ENCODE data around the gene HS6ST2. TPM values are rescaled to one million over a fixed set of nuclear protein-coding genes. Genes with fewer than 3 reads are reported as not detected.

Gene HS6ST2
- total and polyA plus RNA-seq, 2 donors = 1.3 to 1.8 TPM

DNA sequence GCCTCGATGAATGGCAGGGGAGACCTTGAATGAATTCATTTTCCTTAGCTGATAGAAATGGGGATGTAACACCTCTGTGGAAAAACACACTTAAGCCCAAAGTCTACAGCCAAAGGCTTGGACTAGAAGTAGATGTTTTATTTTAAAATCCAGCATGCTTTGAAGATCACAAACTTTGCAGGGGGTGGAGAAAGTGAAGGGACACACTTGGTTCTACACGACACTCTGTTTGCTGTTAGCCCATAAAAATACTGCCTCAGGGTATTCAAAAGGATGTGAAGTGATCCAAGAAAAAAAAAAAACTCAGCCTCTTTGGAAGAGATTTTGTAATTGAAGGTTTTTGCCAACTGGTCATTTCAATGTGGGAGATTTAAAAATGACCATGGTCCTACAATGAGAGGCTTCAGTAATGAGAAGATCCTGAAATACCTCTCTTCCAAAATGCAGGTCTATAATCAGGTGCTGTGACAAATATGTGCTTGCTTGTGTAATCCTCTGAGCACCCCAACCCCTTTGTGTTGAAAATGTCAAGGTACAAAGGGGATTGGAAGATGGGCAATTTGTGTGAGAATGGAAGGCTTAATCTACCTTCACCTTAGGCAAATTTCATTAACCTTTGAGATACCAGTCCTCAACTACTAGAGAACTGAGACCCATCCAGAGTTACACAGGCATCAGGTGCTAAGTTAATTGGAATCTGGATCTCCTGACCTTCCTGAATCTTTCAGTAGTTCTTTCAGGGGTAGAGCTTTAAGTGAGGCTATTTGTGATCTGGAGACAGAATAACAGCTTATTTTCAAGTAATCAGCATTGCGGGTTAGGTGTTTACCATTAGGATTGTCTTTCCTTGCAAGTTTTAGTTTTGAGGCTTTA is 82.5 kb downstream of the HS6ST2 start:
- H3K27ac ChIP-seq (ENCODE audit: low read depth in 1 of 2, low read length in 1 of 2) = no peak overlapping the region
- H3K4me3 ChIP-seq (ENCODE audit: low read length in 2 of 2) = no peak overlapping the region
- no peaks in the 10 kb centered on the region for H3K4me1 ChIP-seq (ENCODE audit: control insufficient read depth in 2 of 2, insufficient read depth in 2 of 2, low read length in 2 of 2)
- H3K9me3 ChIP-seq (ENCODE audit: control insufficient read depth in 2 of 2, insufficient read depth in 1 of 2, low read length in 1 of 2) = no peaks in the 10 kb centered on the region
- H3K36me3 ChIP-seq (ENCODE audit: control insufficient read depth in 2 of 2, insufficient read depth in 2 of 2, low read length in 1 of 2) = no peaks in the 10 kb centered on the region
- H3K27me3 ChIP-seq (ENCODE audit: control insufficient read depth in 2 of 2, insufficient read depth in 1 of 2, low read length in 1 of 2) = no peaks in the 10 kb centered on the region
- DNase-seq (ENCODE audit: low read depth in 6 of 9, low spot score in 9 of 9) = no peak
- WGBS = 84% methylated on average over 3 of the region's 3 CpGs

DNA sequence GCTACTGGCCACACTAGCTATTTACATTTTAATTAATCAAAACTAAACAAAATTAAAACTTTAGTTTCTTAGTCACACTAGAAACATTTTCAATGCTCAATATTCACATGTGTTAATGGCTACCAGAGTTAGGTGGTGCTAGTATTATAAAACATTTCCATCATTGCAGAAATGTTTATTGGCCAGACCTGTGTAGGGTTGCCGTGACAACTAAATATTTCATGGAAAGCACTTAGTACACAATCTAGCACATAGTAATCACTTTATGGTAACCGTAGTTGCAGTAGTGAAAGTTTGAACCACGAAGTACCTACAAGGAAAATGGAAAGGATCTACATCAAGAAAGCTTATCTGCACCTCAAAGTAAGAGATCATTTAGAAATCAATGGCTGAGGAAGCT is 95.9 kb downstream of the HS6ST2 start:
- no peak for DNase-seq (ENCODE audit: low read depth in 6 of 9, low spot score in 9 of 9)
- Histone ChIP-seq H3K4me1 (ENCODE audit: control insufficient read depth in 2 of 2, insufficient read depth in 2 of 2, low read length in 2 of 2) (no peaks in the 10 kb centered on the region), H3K27me3 (ENCODE audit: control insufficient read depth in 2 of 2, insufficient read depth in 1 of 2, low read length in 1 of 2) (no peaks in the 10 kb centered on the region), H3K9me3 (ENCODE audit: control insufficient read depth in 2 of 2, insufficient read depth in 1 of 2, low read length in 1 of 2) (no peaks in the 10 kb centered on the region), H3K27ac (ENCODE audit: low read depth in 1 of 2, low read length in 1 of 2) (no peak overlapping the region), H3K4me3 (ENCODE audit: low read length in 2 of 2) (no peak overlapping the region), H3K36me3 (ENCODE audit: control insufficient read depth in 2 of 2, insufficient read depth in 2 of 2, low read length in 1 of 2) (no peaks in the 10 kb centered on the region)
- WGBS = 88% methylated on average over 3 of the region's 3 CpGs

DNA sequence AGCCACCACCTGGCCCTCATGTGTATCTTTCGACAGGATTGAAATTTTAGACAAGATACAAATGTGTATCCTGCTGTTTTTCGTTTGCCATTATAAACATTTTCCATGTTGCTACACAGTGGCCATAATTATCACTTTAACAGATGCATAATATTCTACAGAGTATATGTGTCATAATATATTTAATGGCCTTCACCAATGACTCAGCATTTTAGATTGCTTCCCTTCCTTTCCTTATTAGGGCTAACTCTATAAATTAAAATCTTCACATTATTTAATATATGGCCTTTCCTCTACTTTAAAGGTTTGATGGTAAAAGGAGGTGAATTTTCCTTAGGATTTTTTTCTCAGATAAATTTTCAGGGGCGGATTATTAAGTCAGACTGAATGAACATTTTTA is 97.4 kb downstream of the HS6ST2 start:
- WGBS = 94% methylated on average over 3 of the region's 3 CpGs
- no peaks in the 10 kb centered on the region for H3K9me3 ChIP-seq (ENCODE audit: control insufficient read depth in 2 of 2, insufficient read depth in 1 of 2, low read length in 1 of 2)
- H3K27ac ChIP-seq (ENCODE audit: low read depth in 1 of 2, low read length in 1 of 2) = no peak overlapping the region
- H3K27me3 ChIP-seq (ENCODE audit: control insufficient read depth in 2 of 2, insufficient read depth in 1 of 2, low read length in 1 of 2) = no peaks in the 10 kb centered on the region
- no peaks in the 10 kb centered on the region for H3K4me1 ChIP-seq (ENCODE audit: control insufficient read depth in 2 of 2, insufficient read depth in 2 of 2, low read length in 2 of 2)
- H3K4me3 ChIP-seq (ENCODE audit: low read length in 2 of 2) = no peak overlapping the region
- H3K36me3 ChIP-seq (ENCODE audit: control insufficient read depth in 2 of 2, insufficient read depth in 2 of 2, low read length in 1 of 2) = no peaks in the 10 kb centered on the region
- no peak for DNase-seq (ENCODE audit: low read depth in 6 of 9, low spot score in 9 of 9)

DNA sequence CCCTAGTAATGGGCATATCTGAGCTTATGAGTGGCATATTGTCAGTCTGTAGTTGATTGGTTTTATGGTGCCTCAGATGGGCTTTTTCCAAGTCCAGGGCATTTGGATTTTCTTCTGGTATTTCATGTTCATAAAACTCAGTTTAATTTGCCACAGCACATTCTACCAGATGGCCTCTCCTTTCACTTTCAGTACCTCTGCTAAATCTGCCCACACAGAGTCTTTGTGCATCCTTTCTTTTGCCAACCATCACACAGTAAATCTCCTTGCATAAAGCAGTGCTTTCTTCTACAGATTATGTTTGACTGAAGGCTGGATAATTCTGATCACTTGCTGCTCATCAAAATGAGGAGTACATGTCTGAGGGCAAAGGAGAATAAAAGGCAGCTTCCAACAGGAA is 98.2 kb downstream of the HS6ST2 start:
- DNase-seq (ENCODE audit: low read depth in 6 of 9, low spot score in 9 of 9) = no peak
- Histone ChIP-seq H3K4me1 (ENCODE audit: control insufficient read depth in 2 of 2, insufficient read depth in 2 of 2, low read length in 2 of 2) (no peaks in the 10 kb centered on the region), H3K4me3 (ENCODE audit: low read length in 2 of 2) (no peak overlapping the region), H3K36me3 (ENCODE audit: control insufficient read depth in 2 of 2, insufficient read depth in 2 of 2, low read length in 1 of 2) (no peaks in the 10 kb centered on the region), H3K27me3 (ENCODE audit: control insufficient read depth in 2 of 2, insufficient read depth in 1 of 2, low read length in 1 of 2) (no peaks in the 10 kb centered on the region), H3K9me3 (ENCODE audit: control insufficient read depth in 2 of 2, insufficient read depth in 1 of 2, low read length in 1 of 2) (no peaks in the 10 kb centered on the region), H3K27ac (ENCODE audit: low read depth in 1 of 2, low read length in 1 of 2) (no peak overlapping the region)

DNA sequence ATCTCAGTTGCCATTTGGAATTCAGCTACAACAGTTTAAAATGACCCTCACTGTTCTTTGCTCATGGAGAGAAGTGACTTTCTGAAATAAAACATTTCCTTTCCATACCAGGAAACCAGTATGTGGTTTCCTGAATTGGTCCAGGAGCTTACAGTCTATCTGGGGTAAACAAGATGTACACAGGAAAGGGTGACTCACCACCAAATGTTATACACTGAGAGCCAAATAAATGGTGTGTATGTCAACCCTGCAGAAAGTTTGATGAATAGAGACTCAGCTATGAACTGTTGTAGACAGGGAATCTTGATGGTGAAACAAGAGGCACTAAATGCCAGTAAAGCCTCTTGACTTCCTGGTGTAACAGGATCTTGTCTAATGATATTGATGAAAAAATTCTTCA is 100.4 kb downstream of the HS6ST2 start:
- H3K4me3 ChIP-seq (ENCODE audit: low read length in 2 of 2) = no peak overlapping the region
- H3K36me3 ChIP-seq (ENCODE audit: control insufficient read depth in 2 of 2, insufficient read depth in 2 of 2, low read length in 1 of 2) = no peaks in the 10 kb centered on the region
- H3K27ac ChIP-seq (ENCODE audit: low read depth in 1 of 2, low read length in 1 of 2) = no peak overlapping the region
- DNase-seq (ENCODE audit: low read depth in 6 of 9, low spot score in 9 of 9) = no peak
- no peaks in the 10 kb centered on the region for H3K9me3 ChIP-seq (ENCODE audit: control insufficient read depth in 2 of 2, insufficient read depth in 1 of 2, low read length in 1 of 2)
- no peaks in the 10 kb centered on the region for H3K4me1 ChIP-seq (ENCODE audit: control insufficient read depth in 2 of 2, insufficient read depth in 2 of 2, low read length in 2 of 2)
- H3K27me3 ChIP-seq (ENCODE audit: control insufficient read depth in 2 of 2, insufficient read depth in 1 of 2, low read length in 1 of 2) = no peaks in the 10 kb centered on the region

DNA sequence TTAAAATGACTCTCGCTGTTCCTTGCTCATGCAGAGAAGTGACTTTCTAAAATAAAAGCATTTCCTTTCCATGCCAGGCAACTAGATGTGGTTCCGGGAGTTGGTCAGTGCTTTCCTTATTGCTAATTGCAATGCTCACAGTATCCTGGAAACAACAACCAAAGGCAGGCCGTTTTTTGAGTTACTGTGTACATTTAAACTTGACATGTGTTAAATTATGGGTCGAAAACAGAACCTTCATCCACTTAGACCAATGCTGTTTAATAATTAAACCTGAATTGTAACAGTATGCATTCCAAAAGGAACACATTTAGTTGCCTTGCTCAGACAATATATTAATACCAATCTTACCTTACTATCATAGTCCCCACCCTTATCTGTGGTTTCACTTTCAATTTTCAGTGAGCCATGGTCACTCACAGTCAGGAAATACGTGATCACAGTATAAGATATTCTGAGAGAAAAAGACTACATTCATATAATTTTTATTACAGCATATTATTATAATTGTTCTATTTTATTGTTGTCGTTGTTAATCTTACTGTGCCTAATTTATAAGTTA is 102.6 kb downstream of the HS6ST2 start:
- WGBS = 90% methylated on average over 6 of the region's 6 CpGs
- Histone ChIP-seq H3K9me3 (ENCODE audit: control insufficient read depth in 2 of 2, insufficient read depth in 1 of 2, low read length in 1 of 2) (no peaks in the 10 kb centered on the region), H3K27me3 (ENCODE audit: control insufficient read depth in 2 of 2, insufficient read depth in 1 of 2, low read length in 1 of 2) (no peaks in the 10 kb centered on the region), H3K4me1 (ENCODE audit: control insufficient read depth in 2 of 2, insufficient read depth in 2 of 2, low read length in 2 of 2) (no peaks in the 10 kb centered on the region), H3K4me3 (ENCODE audit: low read length in 2 of 2) (no peak overlapping the region), H3K36me3 (ENCODE audit: control insufficient read depth in 2 of 2, insufficient read depth in 2 of 2, low read length in 1 of 2) (no peaks in the 10 kb centered on the region), H3K27ac (ENCODE audit: low read depth in 1 of 2, low read length in 1 of 2) (no peak overlapping the region)
- DNase-seq (ENCODE audit: low read depth in 6 of 9, low spot score in 9 of 9) = no peak

DNA sequence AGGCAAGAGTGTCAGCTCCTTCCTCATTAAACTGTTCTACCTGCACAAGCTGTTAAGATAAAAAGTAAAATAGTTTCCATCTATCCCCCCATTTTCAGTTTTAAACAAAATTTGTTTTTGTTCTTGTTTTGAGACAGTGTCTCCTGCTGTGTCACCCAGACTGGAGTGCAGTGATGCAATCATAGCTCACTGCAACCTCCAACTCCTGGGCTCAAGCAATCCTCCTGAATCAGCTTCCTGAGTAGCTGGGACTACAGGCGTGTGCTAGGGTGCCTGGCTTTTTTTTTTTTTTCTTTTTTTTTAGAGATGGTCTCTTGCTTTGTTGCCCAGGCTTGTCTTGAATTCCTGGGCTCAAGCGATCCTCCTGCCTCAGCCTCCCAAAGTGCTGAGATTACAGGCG is 105.4 kb downstream of the HS6ST2 start:
- DNase-seq (ENCODE audit: low read depth in 6 of 9, low spot score in 9 of 9) = no peak
- no peaks in the 10 kb centered on the region for H3K36me3 ChIP-seq (ENCODE audit: control insufficient read depth in 2 of 2, insufficient read depth in 2 of 2, low read length in 1 of 2)
- H3K4me3 ChIP-seq (ENCODE audit: low read length in 2 of 2) = no peak overlapping the region
- H3K27ac ChIP-seq (ENCODE audit: low read depth in 1 of 2, low read length in 1 of 2) = no peak overlapping the region
- H3K27me3 ChIP-seq (ENCODE audit: control insufficient read depth in 2 of 2, insufficient read depth in 1 of 2, low read length in 1 of 2) = no peaks in the 10 kb centered on the region
- no peaks in the 10 kb centered on the region for H3K9me3 ChIP-seq (ENCODE audit: control insufficient read depth in 2 of 2, insufficient read depth in 1 of 2, low read length in 1 of 2)
- 95% methylated on average over 3 of the region's 3 CpGs for WGBS
- no peaks in the 10 kb centered on the region for H3K4me1 ChIP-seq (ENCODE audit: control insufficient read depth in 2 of 2, insufficient read depth in 2 of 2, low read length in 2 of 2)

DNA sequence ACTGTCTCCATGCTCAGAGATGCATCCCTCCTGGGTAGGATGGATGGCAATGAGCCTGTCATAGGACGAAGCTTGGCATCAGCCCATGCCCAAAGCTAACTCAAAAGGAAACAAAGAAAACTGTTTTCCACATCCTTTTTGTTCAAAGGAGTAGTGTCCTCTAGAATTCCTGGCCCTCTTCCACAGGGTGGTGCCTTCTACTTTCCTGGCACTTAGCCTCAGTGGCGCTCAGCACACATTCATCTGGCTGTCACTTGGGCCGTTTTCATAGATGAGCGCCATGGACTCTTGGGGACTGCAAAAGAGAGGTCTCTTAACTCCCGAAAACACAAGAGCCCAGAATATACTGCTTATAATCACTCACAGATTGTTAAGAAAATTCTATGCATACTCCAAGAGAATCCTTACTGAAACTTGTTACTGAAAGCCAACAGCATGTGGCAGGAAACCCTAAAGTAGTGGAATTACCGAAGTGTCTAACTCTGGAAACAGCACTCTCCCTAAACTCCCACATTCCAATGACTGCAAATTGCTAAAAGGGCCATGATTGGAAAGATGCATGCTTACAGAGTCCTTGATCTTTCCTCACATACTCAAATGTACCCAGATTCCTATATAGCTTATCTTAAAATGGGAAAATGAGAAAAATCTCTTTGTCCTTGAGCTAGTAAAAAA is 110.0 kb downstream of the HS6ST2 start:
- DNase-seq (ENCODE audit: low read depth in 6 of 9, low spot score in 9 of 9) = no peak
- 90% methylated on average over 6 of the region's 6 CpGs for WGBS

DNA sequence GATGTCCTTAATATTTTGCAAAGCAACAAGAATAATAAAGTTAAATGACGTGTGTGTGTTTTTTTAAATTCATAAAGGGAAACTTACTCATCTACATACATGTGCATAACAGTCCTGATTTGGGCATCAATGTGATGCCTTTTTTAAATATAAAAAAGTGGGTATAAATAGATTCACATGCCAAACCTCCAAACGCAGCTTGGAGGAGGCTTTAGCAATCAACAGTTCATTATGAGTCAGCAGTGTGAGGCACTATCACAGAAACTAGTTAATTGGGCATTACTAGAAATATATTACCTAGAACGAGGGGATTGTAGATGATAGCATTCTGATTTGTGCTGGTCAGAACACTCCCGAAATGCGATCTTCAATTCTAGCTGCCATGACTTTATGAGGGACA is 115.1 kb downstream of the HS6ST2 start:
- no peak for DNase-seq (ENCODE audit: low read depth in 6 of 9, low spot score in 9 of 9)
- Histone ChIP-seq H3K27ac (ENCODE audit: low read depth in 1 of 2, low read length in 1 of 2) (no peak overlapping the region), H3K36me3 (ENCODE audit: control insufficient read depth in 2 of 2, insufficient read depth in 2 of 2, low read length in 1 of 2) (no peaks in the 10 kb centered on the region), H3K4me3 (ENCODE audit: low read length in 2 of 2) (no peak overlapping the region), H3K27me3 (ENCODE audit: control insufficient read depth in 2 of 2, insufficient read depth in 1 of 2, low read length in 1 of 2) (no peaks in the 10 kb centered on the region), H3K4me1 (ENCODE audit: control insufficient read depth in 2 of 2, insufficient read depth in 2 of 2, low read length in 2 of 2) (no peaks in the 10 kb centered on the region), H3K9me3 (ENCODE audit: control insufficient read depth in 2 of 2, insufficient read depth in 1 of 2, low read length in 1 of 2) (no peaks in the 10 kb centered on the region)
- 89% methylated on average over 5 of the region's 5 CpGs for WGBS

More for the DNA sequence above, 110.0 kb downstream of the HS6ST2 start:
- H3K4me3 ChIP-seq (ENCODE audit: low read length in 2 of 2) = no peak overlapping the region
- H3K4me1 ChIP-seq (ENCODE audit: control insufficient read depth in 2 of 2, insufficient read depth in 2 of 2, low read length in 2 of 2) = no peaks in the 10 kb centered on the region
- no peak overlapping the region for H3K27ac ChIP-seq (ENCODE audit: low read depth in 1 of 2, low read length in 1 of 2)
- H3K36me3 ChIP-seq (ENCODE audit: control insufficient read depth in 2 of 2, insufficient read depth in 2 of 2, low read length in 1 of 2) = no peaks in the 10 kb centered on the region
- no peaks in the 10 kb centered on the region for H3K9me3 ChIP-seq (ENCODE audit: control insufficient read depth in 2 of 2, insufficient read depth in 1 of 2, low read length in 1 of 2)
- H3K27me3 ChIP-seq (ENCODE audit: control insufficient read depth in 2 of 2, insufficient read depth in 1 of 2, low read length in 1 of 2) = no peaks in the 10 kb centered on the region
